Activated naive CD4-positive, alpha-beta T cell treated with anti-CD3 and anti-CD28 coated beads for 36 hours (primary cell): ENCODE results near the gene RIOK3. TPM values are rescaled to one million over a fixed set of nuclear protein-coding genes. Genes with fewer than 3 reads are reported as not detected.

ENCODE experiments used
- CTCF ChIA-PET: fragments of 350-600 bp; sonication (Branson Sonifier 250); formaldehyde crosslinking; loops from one replicate; lab custom pipeline; 2021; ENCODE audit warnings: antibody characterized with exemption; lab: Charles Lee
- DNase-seq: peaks from one replicate; pipeline ENCODE4 v3.0.0-alpha.2; 2020
- H3K27ac Mint-ChIP-seq: one replicate; pipeline ENCODE4 v1.8.0; 2021; ENCODE audit warnings: mild to moderate bottlenecking, mixed read lengths
- H3K27me3 Mint-ChIP-seq: one replicate; pipeline ENCODE4 v1.8.0; 2021; ENCODE audit warnings: low read depth, mixed read lengths
- H3K36me3 Mint-ChIP-seq: one replicate; pipeline ENCODE4 v1.8.0; 2021; ENCODE audit warnings: low read depth, mixed read lengths
- H3K4me1 Mint-ChIP-seq: one replicate; pipeline ENCODE4 v1.8.0; 2021; ENCODE audit warnings: low read depth, mixed read lengths
- H3K4me3 Mint-ChIP-seq: one replicate; pipeline ENCODE4 v1.8.0; 2021; ENCODE audit warnings: mild to moderate bottlenecking, moderate library complexity, mixed read lengths
- H3K9me3 Mint-ChIP-seq: one replicate; pipeline ENCODE4 v1.8.0; 2021; ENCODE audit warnings: mixed read lengths
- intact Hi-C: fragments of 100-400 bp; cut with micrococcal nuclease; formaldehyde crosslinking; loops from one replicate; pipeline ENCODE4 v1.15.1; 2023
- total RNA-seq, 2 experiments: library from RNA; stranded (reverse); gene quantifications; one replicate each; pipeline ENCODE4 v1.2.3, GENCODE V29; 2021

RIOK3 gene
- total RNA-seq, 2 experiments from 2014 or later: 53.8 to 59.5 TPM

GRCh38 chr18:23521907-23522306 lies 68.8 kb downstream of the RIOK3 start:
- CTCF ChIA-PET: interaction anchor here (0.9 kb wide), 1 partner anchor 181 kb away, joined by 3 read pairs; no protein-coding TSS in a partner anchor
- Mint-ChIP-seq H3K36me3 (peaks cover 45% of the 10 kb centered on the region), H3K4me3 (no peak overlapping the region), H3K4me1 (peaks cover 7% of the 10 kb centered on the region), H3K27me3 (no peaks in the 10 kb centered on the region), H3K27ac (peak overlapping the region; percentile 16), H3K9me3 (no peaks in the 10 kb centered on the region)
- intact Hi-C loops: no loop called here
- DNase-seq: no peak

- no peaks in the 10 kb centered on the region for H3K9me3 Mint-ChIP-seq
- H3K27ac Mint-ChIP-seq: peak overlapping the region; percentile 54
- DNase-seq: no peak
- intact Hi-C loops: no loop called here
- H3K36me3 Mint-ChIP-seq: peaks cover 35% of the 10 kb centered on the region
- H3K4me3 Mint-ChIP-seq: no peak overlapping the region
- H3K4me1 Mint-ChIP-seq: peaks cover 7% of the 10 kb centered on the region
- CTCF ChIA-PET: interaction anchor here (0.6 to 0.8 kb wide), 3 partner anchors 12 to 81 kb away, joined by 3 read pairs; no protein-coding TSS in a partner anchor
- H3K27me3 Mint-ChIP-seq: no peaks in the 10 kb centered on the region
These were observed 70.5 kb downstream of the RIOK3 start for GRCh38 chr18:23523429-23524212.

GRCh38 chr18:23524213-23524707 lies 71.2 kb downstream of the RIOK3 start:
- Mint-ChIP-seq H3K36me3 (peaks cover 40% of the 10 kb centered on the region), H3K4me3 (no peak overlapping the region), H3K27me3 (no peaks in the 10 kb centered on the region), H3K9me3 (no peaks in the 10 kb centered on the region), H3K4me1 (peaks cover 13% of the 10 kb centered on the region), H3K27ac (peak overlapping the region; percentile 54)
- no peak for DNase-seq
- CTCF ChIA-PET: interaction anchor here (0.6 kb wide), 1 partner anchor 12 kb away, joined by 3 read pairs; no protein-coding TSS in a partner anchor
- intact Hi-C loops: no loop called here

GRCh38 chr18:23526501-23527063 lies 73.5 kb downstream of the RIOK3 start:
- no peak overlapping the region for H3K4me3 Mint-ChIP-seq
- peaks cover 23% of the 10 kb centered on the region for H3K4me1 Mint-ChIP-seq
- no peak overlapping the region for H3K27ac Mint-ChIP-seq
- CTCF ChIA-PET: interaction anchor here (0.7 to 2.0 kb wide), 2 partner anchors 10 to 28 kb away, joined by 3 to 11 read pairs; no protein-coding TSS in a partner anchor
- no peak for DNase-seq
- intact Hi-C loops: no loop called here
- H3K9me3 Mint-ChIP-seq: no peaks in the 10 kb centered on the region
- peaks cover 30% of the 10 kb centered on the region for H3K36me3 Mint-ChIP-seq
- no peaks in the 10 kb centered on the region for H3K27me3 Mint-ChIP-seq

GRCh38 chr18:23528580-23529472 lies 75.7 kb downstream of the RIOK3 start:
- Mint-ChIP-seq H3K9me3 (no peaks in the 10 kb centered on the region), H3K36me3 (peaks cover 28% of the 10 kb centered on the region), H3K27me3 (no peaks in the 10 kb centered on the region), H3K4me1 (peaks cover 19% of the 10 kb centered on the region), H3K4me3 (no peak overlapping the region), H3K27ac (peak overlapping the region; percentile 20)
- intact Hi-C loops: loop anchor here (1.0 kb wide), 2 partner anchors 11 to 57 kb away; partner anchors contain the start of gene NPC1
- CTCF ChIA-PET: interaction anchor here (0.6 to 1.7 kb wide), 3 partner anchors 10 to 16 kb away, joined by 3 to 4 read pairs (median 3); no protein-coding TSS in a partner anchor
- DNase-seq: no peak

GRCh38 chr18:23529604-23530003 lies 76.5 kb downstream of the RIOK3 start:
- peaks cover 16% of the 10 kb centered on the region for H3K4me1 Mint-ChIP-seq
- intact Hi-C loops: loop anchor here (1.0 kb wide), 2 partner anchors 11 to 57 kb away; partner anchors contain the start of gene NPC1
- CTCF ChIA-PET: no interaction called here
- H3K4me3 Mint-ChIP-seq: no peak overlapping the region
- no peaks in the 10 kb centered on the region for H3K9me3 Mint-ChIP-seq
- peaks cover 24% of the 10 kb centered on the region for H3K36me3 Mint-ChIP-seq
- DNase-seq: peak; percentile 36
- H3K27ac Mint-ChIP-seq: peak overlapping the region; percentile 20
- H3K27me3 Mint-ChIP-seq: no peaks in the 10 kb centered on the region

GRCh38 chr18:23530195-23530594 lies 77.1 kb downstream of the RIOK3 start:
- Mint-ChIP-seq H3K4me3 (no peak overlapping the region), H3K27ac (peak overlapping the region; percentile 20), H3K27me3 (no peaks in the 10 kb centered on the region), H3K36me3 (peaks cover 24% of the 10 kb centered on the region), H3K9me3 (no peaks in the 10 kb centered on the region), H3K4me1 (peaks cover 16% of the 10 kb centered on the region)
- no peak for DNase-seq
- intact Hi-C loops: no loop called here
- CTCF ChIA-PET: no interaction called here

GRCh38 chr18:23531912-23532311 lies 78.8 kb downstream of the RIOK3 start:
- CTCF ChIA-PET: interaction anchor here (0.6 to 1.3 kb wide), 2 partner anchors 16 to 588 kb away, joined by 4 read pairs; no protein-coding TSS in a partner anchor
- H3K9me3 Mint-ChIP-seq: no peaks in the 10 kb centered on the region
- peak overlapping the region; percentile 18 for H3K27ac Mint-ChIP-seq
- intact Hi-C loops: no loop called here
- no peak overlapping the region for H3K4me3 Mint-ChIP-seq
- peaks cover 31% of the 10 kb centered on the region for H3K36me3 Mint-ChIP-seq
- no peak for DNase-seq
- H3K4me1 Mint-ChIP-seq: peaks cover 16% of the 10 kb centered on the region
- H3K27me3 Mint-ChIP-seq: no peaks in the 10 kb centered on the region

Other genes starting within 250 kb of the RIOK3 start
- 10 to 100 TPM; 26.2 to 29.7 TPM for gene RMC1, start 50.2 kb downstream of the RIOK3 start, total RNA-seq
- 10 to 100 TPM; 25.9 to 27.9 TPM for gene NPC1, start 133.2 kb downstream of the RIOK3 start, total RNA-seq
- gene ANKRD29, start 209.6 kb downstream of the RIOK3 start, total RNA-seq: not detected
- under 1 TPM; 0.05 to 0.10 TPM for gene LAMA3, start 236.2 kb downstream of the RIOK3 start, total RNA-seq